ENCODE data around the gene CENPF. TPM values are rescaled to one million over a fixed set of nuclear protein-coding genes. Genes with fewer than 3 reads are reported as not detected.

Gene CENPF
- total RNA-seq, 4 donors from 2014 or later = 5.0 to 7.8 (median 5.9) TPM

DNA sequence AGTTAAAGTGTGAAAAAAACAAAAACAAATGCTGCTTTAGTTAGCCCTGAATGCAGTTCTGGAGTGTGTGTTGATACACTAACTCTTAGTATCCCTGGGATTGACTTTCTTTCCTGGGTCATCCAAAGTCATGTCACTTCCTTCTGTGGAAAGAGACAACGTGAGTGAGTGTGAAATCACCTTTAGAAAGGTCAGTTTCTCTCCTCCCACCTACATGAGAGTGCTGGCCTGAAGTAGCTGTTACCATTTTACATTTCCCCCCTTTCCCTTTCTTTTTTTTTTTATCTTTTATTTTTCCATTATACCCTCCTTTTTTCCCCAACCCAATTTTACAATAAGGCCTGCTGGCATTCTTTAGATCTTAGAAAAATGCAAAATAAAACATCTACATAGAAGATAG, 55.2 kb downstream of the CENPF start:
- H3K27ac ChIP-seq = no peak overlapping the region
- H3K36me3 ChIP-seq = peaks cover 1% of the 10 kb centered on the region
- no peak for DNase-seq (ENCODE audit: low spot score in 2 of 2)
- H3K9me3 ChIP-seq = no peaks in the 10 kb centered on the region
- no peak overlapping the region for H3K4me3 ChIP-seq
- no peaks in the 10 kb centered on the region for H3K4me1 ChIP-seq
- H3K27me3 ChIP-seq = no peaks in the 10 kb centered on the region
- TF ChIP-seq POLR2AphosphoS5 (IDR thresholded peaks at IDR 0.05) (no peak), POLR2A (IDR thresholded peaks at IDR 0.05) (no peak), EP300 (IDR thresholded peaks at IDR 0.05) (no peak)
- TF ChIP-seq, protein P1, sequence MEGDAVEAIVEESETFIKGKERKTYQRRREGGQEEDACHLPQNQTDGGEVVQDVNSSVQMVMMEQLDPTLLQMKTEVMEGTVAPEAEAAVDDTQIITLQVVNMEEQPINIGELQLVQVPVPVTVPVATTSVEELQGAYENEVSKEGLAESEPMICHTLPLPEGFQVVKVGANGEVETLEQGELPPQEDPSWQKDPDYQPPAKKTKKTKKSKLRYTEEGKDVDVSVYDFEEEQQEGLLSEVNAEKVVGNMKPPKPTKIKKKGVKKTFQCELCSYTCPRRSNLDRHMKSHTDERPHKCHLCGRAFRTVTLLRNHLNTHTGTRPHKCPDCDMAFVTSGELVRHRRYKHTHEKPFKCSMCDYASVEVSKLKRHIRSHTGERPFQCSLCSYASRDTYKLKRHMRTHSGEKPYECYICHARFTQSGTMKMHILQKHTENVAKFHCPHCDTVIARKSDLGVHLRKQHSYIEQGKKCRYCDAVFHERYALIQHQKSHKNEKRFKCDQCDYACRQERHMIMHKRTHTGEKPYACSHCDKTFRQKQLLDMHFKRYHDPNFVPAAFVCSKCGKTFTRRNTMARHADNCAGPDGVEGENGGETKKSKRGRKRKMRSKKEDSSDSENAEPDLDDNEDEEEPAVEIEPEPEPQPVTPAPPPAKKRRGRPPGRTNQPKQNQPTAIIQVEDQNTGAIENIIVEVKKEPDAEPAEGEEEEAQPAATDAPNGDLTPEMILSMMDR (IDR thresholded peaks at IDR 0.05) = no peak
- WGBS = 78% methylated on average over 1 of the region's 1 CpG

DNA sequence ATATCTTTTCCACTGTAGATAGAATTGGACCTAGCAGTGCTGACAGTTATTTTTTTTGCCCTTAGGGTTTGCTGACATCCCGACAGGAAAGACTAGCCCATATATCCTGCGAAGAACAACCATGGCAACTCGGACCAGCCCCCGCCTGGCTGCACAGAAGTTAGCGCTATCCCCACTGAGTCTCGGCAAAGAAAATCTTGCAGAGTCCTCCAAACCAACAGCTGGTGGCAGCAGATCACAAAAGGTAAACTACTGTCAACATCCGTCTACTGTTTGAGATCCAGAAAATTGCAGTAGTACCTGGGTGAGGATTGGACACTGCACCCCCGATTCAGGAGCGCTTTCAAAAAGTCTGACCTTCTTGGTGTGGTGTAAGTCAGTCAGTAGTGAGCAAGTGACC, 55.8 kb downstream of the CENPF start:
- no peaks in the 10 kb centered on the region for H3K9me3 ChIP-seq
- H3K27me3 ChIP-seq = no peaks in the 10 kb centered on the region
- DNase-seq (ENCODE audit: low spot score in 2 of 2) = no peak
- TF ChIP-seq, protein P1 (IDR thresholded peaks at IDR 0.05) = no peak
- TF ChIP-seq POLR2A (IDR thresholded peaks at IDR 0.05) (no peak), EP300 (IDR thresholded peaks at IDR 0.05) (no peak), POLR2AphosphoS5 (IDR thresholded peaks at IDR 0.05) (no peak)
- no peaks in the 10 kb centered on the region for H3K36me3 ChIP-seq
- WGBS = 85% methylated on average over 9 of the region's 9 CpGs
- no peak overlapping the region for H3K4me3 ChIP-seq
- H3K4me1 ChIP-seq = no peaks in the 10 kb centered on the region
- H3K27ac ChIP-seq = no peak overlapping the region

DNA sequence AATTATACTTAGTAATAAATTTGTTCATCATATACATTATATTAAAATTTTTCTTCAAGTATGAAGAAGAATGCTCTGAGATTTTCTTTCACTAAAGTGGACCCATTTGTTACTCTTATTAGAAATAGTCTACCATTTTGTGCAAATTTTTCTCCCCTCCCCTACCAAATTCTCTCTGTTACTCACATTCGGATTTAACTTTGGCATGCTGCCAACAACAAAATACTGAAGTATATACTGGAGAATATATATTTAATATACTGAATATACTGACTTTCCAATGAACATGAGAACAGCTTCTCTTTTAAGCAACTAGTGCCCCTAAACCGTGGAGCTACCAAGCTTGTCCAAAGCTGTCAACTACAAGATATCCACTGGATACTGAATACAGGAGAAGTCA, 57.2 kb downstream of the CENPF start:
- H3K4me1 ChIP-seq = no peaks in the 10 kb centered on the region
- H3K27me3 ChIP-seq = no peaks in the 10 kb centered on the region
- TF ChIP-seq POLR2AphosphoS5 (IDR thresholded peaks at IDR 0.05) = no peak
- no peak for TF ChIP-seq POLR2A (IDR thresholded peaks at IDR 0.05)
- TF ChIP-seq EP300 (IDR thresholded peaks at IDR 0.05) = no peak
- TF ChIP-seq, protein P1 (IDR thresholded peaks at IDR 0.05) = no peak
- H3K27ac ChIP-seq = no peak overlapping the region
- no peaks in the 10 kb centered on the region for H3K9me3 ChIP-seq
- H3K36me3 ChIP-seq = no peaks in the 10 kb centered on the region
- no peak overlapping the region for H3K4me3 ChIP-seq
- 86% methylated on average over 2 of the region's 2 CpGs for WGBS
- no peak for DNase-seq (ENCODE audit: low spot score in 2 of 2)

DNA sequence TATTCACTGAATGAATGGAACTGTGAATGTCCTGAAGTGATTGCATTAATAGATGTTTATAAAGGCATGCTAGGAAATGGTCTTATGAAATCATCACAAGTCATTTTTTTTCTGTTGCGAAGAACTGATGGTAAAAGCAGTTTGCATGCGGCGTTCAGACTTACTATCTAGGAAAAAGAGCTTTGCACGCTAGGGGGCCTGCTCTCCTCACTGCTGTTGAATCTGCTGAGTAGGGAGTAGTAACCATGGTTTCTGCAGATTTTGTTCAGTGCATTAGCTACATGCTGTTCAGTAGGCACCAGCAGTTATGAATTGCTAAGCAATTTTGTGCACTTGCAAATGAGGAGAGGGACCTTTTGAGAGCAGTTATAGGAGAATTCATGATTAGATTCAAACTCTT, 57.9 kb downstream of the CENPF start:
- no peaks in the 10 kb centered on the region for H3K27me3 ChIP-seq
- H3K9me3 ChIP-seq = no peaks in the 10 kb centered on the region
- peak in 1 of 2 donors; percentile 68 for DNase-seq (ENCODE audit: low spot score in 2 of 2)
- H3K4me1 ChIP-seq = no peaks in the 10 kb centered on the region
- H3K27ac ChIP-seq = no peak overlapping the region
- no peak overlapping the region for H3K4me3 ChIP-seq
- no peaks in the 10 kb centered on the region for H3K36me3 ChIP-seq
- no peak for TF ChIP-seq POLR2A (IDR thresholded peaks at IDR 0.05)
- no peak for TF ChIP-seq EP300 (IDR thresholded peaks at IDR 0.05)
- TF ChIP-seq POLR2AphosphoS5 (IDR thresholded peaks at IDR 0.05) = no peak
- TF ChIP-seq, protein P1 (IDR thresholded peaks at IDR 0.05) = peak; percentile 5 to 30
- WGBS = 66% methylated on average over 4 of the region's 4 CpGs

DNA sequence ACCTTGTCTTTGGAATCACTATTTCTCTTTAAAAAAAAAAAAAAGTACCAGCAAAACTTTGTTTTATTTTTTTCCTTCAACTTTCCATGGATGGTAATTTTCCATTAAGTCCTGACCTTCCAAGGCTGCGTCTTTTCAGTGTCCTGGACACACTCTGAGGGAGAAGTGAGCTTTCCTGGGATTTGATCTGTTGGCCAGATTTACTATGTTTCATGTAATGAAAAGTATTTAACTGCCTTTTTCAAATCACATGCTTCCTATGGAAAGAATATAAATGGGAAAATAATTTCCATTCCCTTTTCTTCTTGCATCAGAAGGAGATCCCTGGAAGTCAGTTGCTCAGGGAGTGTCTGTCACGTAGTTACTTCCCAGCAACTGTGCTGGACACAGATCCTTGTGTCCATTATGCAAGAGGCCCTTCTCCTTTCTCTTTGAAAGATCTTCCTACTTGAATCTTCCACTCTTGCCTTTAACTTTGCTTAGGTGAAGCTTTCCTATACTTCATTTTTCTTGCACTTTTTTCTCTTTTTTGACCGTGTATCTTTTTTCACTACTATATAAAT, 59.3 kb downstream of the CENPF start:
- WGBS = 86% methylated on average over 3 of the region's 3 CpGs
- Histone ChIP-seq H3K27me3 (no peaks in the 10 kb centered on the region), H3K4me1 (no peaks in the 10 kb centered on the region), H3K27ac (no peak overlapping the region), H3K36me3 (no peaks in the 10 kb centered on the region), H3K9me3 (no peaks in the 10 kb centered on the region), H3K4me3 (no peak overlapping the region)
- TF ChIP-seq, protein P1 (IDR thresholded peaks at IDR 0.05) = no peak
- DNase-seq (ENCODE audit: low spot score in 2 of 2) = no peak

Measured in suprapubic skin (tissue), 4 donors.